ENCODE measurements around the gene RNF145.

Gene RNF145

DNA sequence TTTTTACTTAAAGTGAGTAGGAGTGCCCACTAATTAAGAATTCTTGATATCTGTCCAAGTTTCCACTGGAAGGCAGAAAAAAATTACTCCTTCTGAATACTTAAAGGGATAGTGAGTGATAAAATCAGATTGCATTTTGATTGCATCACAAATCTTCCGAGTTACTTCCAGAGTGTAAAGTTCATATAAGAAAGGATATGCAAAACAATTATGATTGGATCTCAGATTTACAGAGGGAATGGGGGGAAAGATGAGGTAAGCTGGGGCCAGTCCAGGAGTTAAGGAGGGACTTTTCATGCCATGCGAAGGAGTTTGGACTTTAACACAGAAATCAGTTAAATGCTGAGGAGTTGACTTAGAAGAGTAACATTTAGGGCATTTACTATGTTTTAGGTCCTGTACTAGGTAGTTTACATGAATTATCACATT lies 9.3 kb upstream of the RNF145 start:
- no peak for DNase-seq (ENCODE audit: low read depth in 2 of 3, low spot score in 2 of 3)

- DNase-seq (ENCODE audit: low read depth in 2 of 3, low spot score in 2 of 3): no peak
Observed at GRCh38 chr5:159217236-159217635, 7.9 kb upstream of the RNF145 start.

DNA sequence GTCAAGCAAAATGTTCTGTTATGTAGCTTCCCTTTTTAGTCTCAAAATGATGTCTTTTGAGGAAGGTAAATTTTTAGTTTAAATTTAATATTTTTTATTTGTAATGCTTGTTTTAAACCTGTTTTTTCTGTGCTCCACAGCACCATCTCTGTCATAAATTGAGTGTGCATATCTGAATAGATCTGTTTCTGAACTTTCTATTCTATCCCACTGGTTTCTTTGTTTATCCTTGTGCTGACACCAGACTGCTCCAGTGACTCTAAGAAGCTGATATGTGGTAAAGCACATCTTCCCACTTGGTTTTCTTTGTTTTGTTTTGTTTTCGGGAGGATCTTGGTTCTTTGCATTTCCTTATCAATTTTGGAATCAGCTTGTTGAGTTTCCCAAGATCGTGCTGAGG lies 7.1 kb upstream of the RNF145 start:
- no peak for DNase-seq (ENCODE audit: low read depth in 2 of 3, low spot score in 2 of 3)

- DNase-seq (ENCODE audit: low read depth in 2 of 3, low spot score in 2 of 3): no peak
Observed at GRCh38 chr5:159215886-159216285, 6.5 kb upstream of the RNF145 start.

DNA sequence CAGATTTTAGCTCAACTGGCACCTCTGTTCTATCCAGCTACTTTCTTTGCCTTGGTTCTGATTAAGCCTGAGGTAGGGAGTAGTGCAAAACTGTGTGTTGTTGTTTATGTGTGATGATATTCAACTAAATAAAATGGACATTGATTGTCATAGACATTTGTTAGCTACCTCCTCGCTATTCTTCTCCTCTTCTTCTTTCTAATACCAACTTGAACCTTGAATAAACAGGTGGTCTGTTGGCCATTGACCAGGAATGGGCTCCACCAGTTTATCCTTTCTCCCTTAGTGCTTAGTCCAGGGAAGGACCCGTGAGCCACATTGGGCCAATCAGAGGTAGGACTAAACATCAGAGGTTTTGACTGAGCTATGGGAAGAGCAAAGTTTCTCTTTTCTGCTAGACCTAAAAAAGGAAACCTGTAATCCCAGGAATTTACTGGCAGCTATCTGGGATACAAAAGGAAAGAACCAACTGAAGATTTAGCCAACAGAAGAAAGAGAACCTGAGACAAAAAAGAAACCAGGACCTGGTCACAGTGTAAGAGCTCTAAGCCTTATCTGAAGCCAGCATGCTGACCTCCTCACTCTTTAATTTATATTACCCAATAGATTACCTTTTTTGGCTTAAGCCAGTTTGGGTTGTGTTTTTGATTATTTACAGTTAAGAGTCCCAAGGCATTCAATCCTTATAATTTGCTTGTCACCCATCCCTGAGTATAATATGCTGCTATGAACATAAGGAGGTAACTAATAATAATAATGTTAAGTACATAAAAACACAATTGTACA lies 5.3 kb upstream of the RNF145 start:
- no peak for DNase-seq (ENCODE audit: low read depth in 2 of 3, low spot score in 2 of 3)

- no peak for DNase-seq (ENCODE audit: low read depth in 2 of 3, low spot score in 2 of 3)
Observed at GRCh38 chr5:159212657-159213462, 3.5 kb upstream of the RNF145 start.

DNA sequence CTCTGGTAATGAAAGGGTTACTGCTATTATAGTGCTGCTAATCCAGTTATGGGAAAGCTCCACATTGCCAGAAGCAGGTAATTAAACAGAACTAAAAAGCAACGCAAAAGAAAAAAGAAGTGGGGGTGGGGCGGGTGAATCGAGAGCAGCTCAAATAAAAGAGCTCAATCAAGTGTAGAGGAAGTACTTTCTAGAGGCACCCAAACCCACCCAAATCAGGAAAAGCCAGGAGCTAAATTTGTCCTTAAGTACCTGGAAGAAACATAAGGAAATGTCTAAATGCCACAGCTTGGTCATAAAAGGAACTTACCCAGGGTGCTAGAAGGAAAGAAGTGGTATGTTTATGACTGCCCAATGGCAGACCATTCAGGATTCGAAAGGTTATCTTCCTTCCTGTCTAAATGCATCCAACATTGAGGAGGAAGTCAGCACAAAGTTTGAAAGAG lies 2.4 kb upstream of the RNF145 start:
- DNase-seq (ENCODE audit: low read depth in 2 of 3, low spot score in 2 of 3): no peak

DNA sequence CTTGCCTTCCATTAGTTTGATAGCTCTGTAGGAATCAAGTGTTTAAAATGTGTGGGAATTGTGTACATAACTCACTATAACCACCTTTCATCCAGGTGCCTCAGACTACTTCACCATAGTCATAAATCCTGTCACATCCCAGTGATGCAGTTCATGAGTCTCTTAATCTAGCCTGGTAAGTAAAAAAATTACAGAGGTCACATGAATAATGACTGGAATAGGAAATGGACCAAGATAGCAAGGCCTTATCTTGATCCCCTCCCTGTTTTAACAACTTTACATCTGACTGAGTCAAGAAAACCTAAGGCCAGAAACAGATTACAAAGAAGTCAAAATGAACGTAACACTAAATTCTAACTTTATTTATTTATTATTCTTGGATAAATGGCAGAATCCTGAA lies 1.5 kb upstream of the RNF145 start:
- DNase-seq (ENCODE audit: low read depth in 2 of 3, low spot score in 2 of 3): no peak

DNA sequence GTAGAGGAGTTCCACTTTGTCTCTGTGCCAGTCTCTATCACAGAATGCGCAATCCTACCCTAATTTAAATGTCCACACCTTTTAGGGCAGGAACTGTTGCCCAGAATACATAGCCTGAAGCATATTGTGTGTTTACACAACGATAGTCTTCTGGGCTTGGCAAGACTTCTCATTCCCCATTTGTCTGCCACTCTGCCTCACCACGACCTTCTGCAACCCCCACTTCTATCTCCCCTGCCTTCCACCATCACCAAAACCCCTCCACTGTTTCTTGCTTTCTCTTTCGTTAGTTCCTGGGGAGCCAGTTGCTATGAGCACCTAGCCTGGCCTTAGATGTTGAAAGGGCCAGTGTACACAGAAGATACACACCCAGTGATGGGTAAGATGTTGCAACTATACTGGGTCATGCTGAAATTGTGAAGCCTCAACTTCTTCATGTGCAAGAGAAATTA lies 883 bp upstream of the RNF145 start:
- no peak for DNase-seq (ENCODE audit: low read depth in 2 of 3, low spot score in 2 of 3)

- peak in 2 of 3 experiments; percentile 8 to 15 for DNase-seq (ENCODE audit: low read depth in 2 of 3, low spot score in 2 of 3)
Observed at GRCh38 chr5:159208514-159209437, 577 bp downstream of the RNF145 start.

DNA sequence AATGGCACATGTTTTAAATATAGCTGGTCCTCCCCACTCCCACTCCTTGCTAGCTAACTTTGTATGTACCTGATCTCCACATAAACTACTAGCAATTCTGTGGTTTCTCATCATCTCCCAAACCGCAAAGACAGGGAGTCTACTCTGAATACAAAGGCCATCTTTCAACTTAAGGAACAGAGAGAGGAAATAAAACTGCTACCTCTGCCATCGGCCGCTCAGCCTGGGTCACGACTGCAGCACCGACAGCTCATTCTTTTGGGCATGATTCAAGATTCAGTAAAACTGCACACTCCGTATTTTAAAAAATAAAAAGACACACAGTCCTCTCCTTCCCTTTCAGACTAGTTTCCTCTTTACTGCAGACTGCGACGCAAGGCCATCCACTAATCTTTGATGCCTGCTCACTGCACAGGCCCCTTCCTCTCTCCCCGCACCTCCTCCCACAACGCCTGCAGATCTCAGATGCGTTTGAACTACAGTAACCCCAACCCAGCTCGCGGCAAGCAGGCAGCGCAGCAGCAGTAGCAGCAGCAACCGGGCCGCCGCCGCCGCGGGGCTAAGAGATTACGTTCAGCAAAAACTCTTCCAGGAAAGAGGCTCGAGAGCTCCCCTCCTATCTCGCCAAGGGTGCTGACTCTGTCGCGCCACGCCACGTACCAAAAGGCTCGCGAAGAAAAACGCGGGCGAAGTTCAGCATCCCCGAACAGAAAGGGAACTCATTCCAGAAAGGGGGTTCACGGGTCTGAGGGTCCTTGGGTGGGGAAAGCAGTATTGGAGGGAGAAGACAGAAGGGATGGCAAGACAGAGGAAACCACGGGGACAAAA lies 1.5 kb downstream of the RNF145 start:
- peak; percentile 40 to 63 (median 48) for DNase-seq (ENCODE audit: low read depth in 2 of 3, low spot score in 2 of 3)

DNA sequence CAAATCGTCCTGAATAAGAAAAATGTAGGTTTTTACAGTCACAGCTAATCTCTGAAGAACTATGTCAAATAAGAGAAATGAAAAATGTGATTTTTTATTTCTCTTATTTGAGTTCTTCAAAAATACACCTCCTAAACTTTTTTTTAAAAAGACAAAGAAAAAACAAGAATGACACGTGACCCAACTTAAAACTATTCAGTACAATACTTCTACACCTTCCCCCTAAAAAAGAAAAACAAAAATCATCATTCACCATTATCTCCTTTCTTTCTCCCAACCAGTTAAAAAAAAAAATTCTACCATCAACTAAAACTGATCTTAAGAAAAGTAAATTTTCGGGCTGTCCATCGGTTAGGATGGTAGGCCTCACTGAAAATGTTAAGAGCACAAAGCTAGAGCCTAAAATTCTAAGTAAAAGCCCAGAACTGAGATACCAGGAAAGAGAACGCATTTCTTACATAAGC lies 2.1 kb downstream of the RNF145 start:
- DNase-seq (ENCODE audit: low read depth in 2 of 3, low spot score in 2 of 3): no peak

- no peak for DNase-seq (ENCODE audit: low read depth in 2 of 3, low spot score in 2 of 3)
Observed at GRCh38 chr5:159206818-159207217, 2.5 kb downstream of the RNF145 start.

DNA sequence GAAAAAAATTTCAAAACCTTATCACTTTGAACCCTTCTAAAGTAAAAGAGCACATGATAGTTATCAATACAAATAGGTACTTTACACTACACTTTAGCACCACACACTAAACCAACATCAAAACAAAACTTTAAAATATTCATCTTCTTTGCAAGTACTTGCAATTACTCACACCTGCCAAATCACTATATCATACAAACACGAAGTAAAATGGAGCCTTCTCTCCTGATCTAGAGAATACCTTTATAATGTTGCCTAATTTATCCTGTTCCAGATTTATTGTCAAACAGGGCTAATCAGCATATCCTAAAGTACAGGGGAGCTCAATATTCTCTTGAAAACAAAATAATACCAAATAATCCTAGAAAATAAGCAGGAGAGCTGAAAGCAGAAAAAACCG lies 3.0 kb downstream of the RNF145 start:
- DNase-seq (ENCODE audit: low read depth in 2 of 3, low spot score in 2 of 3): no peak

GRCh38 chr5:159203351-159203750 lies 6.0 kb downstream of the RNF145 start:
- no peak for DNase-seq (ENCODE audit: low read depth in 2 of 3, low spot score in 2 of 3)

- DNase-seq (ENCODE audit: low read depth in 2 of 3, low spot score in 2 of 3): no peak
Observed at GRCh38 chr5:159202151-159202550, 7.2 kb downstream of the RNF145 start.

- DNase-seq (ENCODE audit: low read depth in 2 of 3, low spot score in 2 of 3): no peak
Observed at GRCh38 chr5:159199780-159200179, 9.6 kb downstream of the RNF145 start.

GRCh38 chr5:159199225-159199624 lies 10.1 kb downstream of the RNF145 start:
- no peak for DNase-seq (ENCODE audit: low read depth in 2 of 3, low spot score in 2 of 3)

DNA sequence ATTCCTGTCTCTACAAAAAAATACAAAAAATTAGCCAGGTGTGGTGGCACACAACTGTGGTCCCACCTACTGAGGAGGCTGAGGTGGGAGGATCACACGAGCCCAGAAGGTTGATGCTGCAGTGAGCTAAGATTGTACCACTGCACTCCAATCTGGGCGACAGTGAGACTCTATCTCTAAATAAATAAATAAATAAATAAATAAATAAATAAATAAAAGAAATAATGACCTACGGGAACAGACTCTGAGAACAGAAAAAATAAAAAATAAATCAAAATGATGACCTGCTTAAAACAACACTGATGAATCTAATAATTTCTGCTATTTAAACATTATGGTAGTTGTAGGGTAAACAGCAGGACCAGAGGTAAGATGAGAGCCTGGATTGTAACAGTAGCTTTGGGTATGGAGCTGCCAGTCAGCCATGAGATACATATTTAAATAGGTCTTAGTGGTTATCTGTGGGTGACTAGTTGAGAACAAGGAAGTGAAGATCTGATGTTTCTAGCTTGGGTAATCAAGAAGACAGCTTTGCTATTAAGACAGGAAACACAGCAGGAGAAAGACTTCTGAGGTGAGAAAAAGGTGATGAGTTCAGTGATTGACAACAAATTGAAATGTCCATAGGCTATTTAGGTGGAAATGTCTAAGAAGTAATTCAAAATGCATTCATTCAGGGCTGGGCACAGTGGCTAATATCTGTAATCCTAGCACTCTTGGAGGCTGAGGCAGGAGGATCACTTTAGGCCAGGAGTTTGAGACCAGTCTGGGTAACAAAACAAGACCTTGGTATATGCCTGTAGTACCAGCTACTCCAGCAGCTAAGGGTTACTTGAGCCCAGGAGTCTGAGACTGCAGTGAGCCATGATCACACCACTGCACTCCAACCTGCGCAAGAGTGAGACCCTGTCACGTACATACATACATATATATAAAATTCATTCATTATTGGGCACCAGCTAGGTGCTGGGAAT lies 11.0 kb downstream of the RNF145 start:
- DNase-seq (ENCODE audit: low read depth in 2 of 3, low spot score in 2 of 3): no peak
